ENCODE data around the gene KLK11.

KLK11 gene

GRCh38 chr19:51022526-51022925, 3.9 kb downstream of the KLK11 start:
- DNase-seq (ENCODE audit: low spot score in 2 of 2) (no peak), ATAC-seq (ENCODE audit: low read depth) (no peak)
- Mint-ChIP-seq H3K4me1 (peaks cover 6% of the 10 kb centered on the region), H3K27ac (no peak overlapping the region), H3K27me3 (peaks cover 27% of the 10 kb centered on the region), H3K9me3 (peaks cover 3% of the 10 kb centered on the region), H3K36me3 (peaks cover 5% of the 10 kb centered on the region), H3K4me3 (no peak overlapping the region)

GRCh38 chr19:51020988-51021651, 5.3 kb downstream of the KLK11 start:
- ATAC-seq (ENCODE audit: low read depth) (no peak), DNase-seq (ENCODE audit: low spot score in 2 of 2) (no peak)
- H3K4me1 Mint-ChIP-seq = peaks cover 13% of the 10 kb centered on the region
- H3K27ac Mint-ChIP-seq = no peak overlapping the region
- peaks cover 29% of the 10 kb centered on the region for H3K27me3 Mint-ChIP-seq
- H3K4me3 Mint-ChIP-seq = no peak overlapping the region
- peaks cover 7% of the 10 kb centered on the region for H3K36me3 Mint-ChIP-seq
- H3K9me3 Mint-ChIP-seq = peaks cover 3% of the 10 kb centered on the region

GRCh38 chr19:51019544-51019925, 6.9 kb downstream of the KLK11 start, which contains the start of gene KLK10:
Gene KLK10, minus strand, starts transcription at chr19:51019709. Its CDS starts 579 bp downstream, at chr19:51019130.
- H3K27ac Mint-ChIP-seq = no peak within 1 kb of the TSS
- H3K4me1 Mint-ChIP-seq = peaks cover 13% of the 10 kb centered on the region
- peak within 1 kb of the TSS; percentile 62 for H3K4me3 Mint-ChIP-seq
- H3K36me3 Mint-ChIP-seq = peaks cover 7% of the 10 kb centered on the region
- peaks cover 39% of the 10 kb centered on the region for H3K27me3 Mint-ChIP-seq
- H3K9me3 Mint-ChIP-seq = peaks cover 3% of the 10 kb centered on the region
- DNase-seq (ENCODE audit: low spot score in 2 of 2) (no peak), ATAC-seq (ENCODE audit: low read depth) (no peak)

- H3K36me3 Mint-ChIP-seq = peaks cover 7% of the 10 kb centered on the region
- ATAC-seq (ENCODE audit: low read depth) (no peak), DNase-seq (ENCODE audit: low spot score in 2 of 2) (no peak)
- H3K27me3 Mint-ChIP-seq = peaks cover 43% of the 10 kb centered on the region
- no peak overlapping the region for H3K27ac Mint-ChIP-seq
- peaks cover 13% of the 10 kb centered on the region for H3K4me1 Mint-ChIP-seq
- H3K9me3 Mint-ChIP-seq = peaks cover 3% of the 10 kb centered on the region
- peak overlapping the region; percentile 62 for H3K4me3 Mint-ChIP-seq
Observed at GRCh38 chr19:51018745-51019543, 7.5 kb downstream of the KLK11 start.

GRCh38 chr19:51016798-51017683, 9.4 kb downstream of the KLK11 start:
- no peak for DNase-seq (ENCODE audit: low spot score in 2 of 2)
- Mint-ChIP-seq H3K4me3 (peak overlapping the region; percentile 22), H3K27me3 (peaks cover 39% of the 10 kb centered on the region), H3K27ac (no peak overlapping the region), H3K4me1 (peaks cover 16% of the 10 kb centered on the region), H3K36me3 (peaks cover 7% of the 10 kb centered on the region), H3K9me3 (peaks cover 3% of the 10 kb centered on the region)
- no peak for ATAC-seq (ENCODE audit: low read depth)

- no peak overlapping the region for H3K27ac Mint-ChIP-seq
- peaks cover 3% of the 10 kb centered on the region for H3K9me3 Mint-ChIP-seq
- peaks cover 7% of the 10 kb centered on the region for H3K36me3 Mint-ChIP-seq
- DNase-seq (ENCODE audit: low spot score in 2 of 2) (no peak), ATAC-seq (ENCODE audit: low read depth) (no peak)
- peaks cover 16% of the 10 kb centered on the region for H3K4me1 Mint-ChIP-seq
- H3K4me3 Mint-ChIP-seq = no peak overlapping the region
- peaks cover 39% of the 10 kb centered on the region for H3K27me3 Mint-ChIP-seq
Observed at GRCh38 chr19:51015691-51016267, 10.6 kb downstream of the KLK11 start.

GRCh38 chr19:51014242-51014641, 12.2 kb downstream of the KLK11 start:
- Mint-ChIP-seq H3K36me3 (peaks cover 5% of the 10 kb centered on the region), H3K4me1 (peaks cover 13% of the 10 kb centered on the region), H3K27ac (no peak overlapping the region), H3K4me3 (no peak overlapping the region), H3K9me3 (peaks cover 2% of the 10 kb centered on the region), H3K27me3 (peaks cover 40% of the 10 kb centered on the region)
- DNase-seq (ENCODE audit: low spot score in 2 of 2) (no peak), ATAC-seq (ENCODE audit: low read depth) (no peak)

GRCh38 chr19:51012661-51013190, 13.7 kb downstream of the KLK11 start:
- Mint-ChIP-seq H3K4me1 (peaks cover 11% of the 10 kb centered on the region), H3K4me3 (no peak overlapping the region), H3K9me3 (no peaks in the 10 kb centered on the region), H3K27ac (no peak overlapping the region), H3K27me3 (peaks cover 38% of the 10 kb centered on the region), H3K36me3 (peaks cover 2% of the 10 kb centered on the region)
- ATAC-seq (ENCODE audit: low read depth) = no peak
- no peak for DNase-seq (ENCODE audit: low spot score in 2 of 2)

GRCh38 chr19:51010066-51010795, 16.2 kb downstream of the KLK11 start:
- Mint-ChIP-seq H3K4me1 (peaks cover 4% of the 10 kb centered on the region), H3K27me3 (peaks cover 27% of the 10 kb centered on the region)
- no peak for ATAC-seq (ENCODE audit: low read depth)

GRCh38 chr19:51009061-51009891, 17.1 kb downstream of the KLK11 start:
- Mint-ChIP-seq H3K27ac (no peak overlapping the region), H3K36me3 (no peaks in the 10 kb centered on the region), H3K27me3 (peaks cover 20% of the 10 kb centered on the region), H3K4me3 (no peak overlapping the region), H3K9me3 (no peaks in the 10 kb centered on the region), H3K4me1 (peaks cover 4% of the 10 kb centered on the region)
- no peak for DNase-seq (ENCODE audit: low spot score in 2 of 2)
- ATAC-seq (ENCODE audit: low read depth) = no peak

More at GRCh38 chr19:51010066-51010795, 16.2 kb downstream of the KLK11 start:
- H3K36me3 Mint-ChIP-seq = no peaks in the 10 kb centered on the region
- H3K4me3 Mint-ChIP-seq = no peak overlapping the region
- DNase-seq (ENCODE audit: low spot score in 2 of 2) = no peak
- H3K27ac Mint-ChIP-seq = no peak overlapping the region
- no peaks in the 10 kb centered on the region for H3K9me3 Mint-ChIP-seq

GRCh38 chr19:51007488-51007887, 18.9 kb downstream of the KLK11 start:
- H3K27ac Mint-ChIP-seq = no peak overlapping the region
- H3K27me3 Mint-ChIP-seq = peaks cover 15% of the 10 kb centered on the region
- H3K4me1 Mint-ChIP-seq = no peaks in the 10 kb centered on the region
- ATAC-seq (ENCODE audit: low read depth) (no peak), DNase-seq (ENCODE audit: low spot score in 2 of 2) (no peak)
- H3K9me3 Mint-ChIP-seq = peaks cover 2% of the 10 kb centered on the region
- H3K36me3 Mint-ChIP-seq = no peaks in the 10 kb centered on the region
- no peak overlapping the region for H3K4me3 Mint-ChIP-seq

- Mint-ChIP-seq H3K27ac (no peak overlapping the region), H3K9me3 (peaks cover 2% of the 10 kb centered on the region), H3K4me1 (no peaks in the 10 kb centered on the region), H3K27me3 (peaks cover 17% of the 10 kb centered on the region), H3K4me3 (no peak overlapping the region), H3K36me3 (no peaks in the 10 kb centered on the region)
- ATAC-seq (ENCODE audit: low read depth) (no peak), DNase-seq (ENCODE audit: low spot score in 2 of 2) (no peak)
Observed at GRCh38 chr19:51006406-51006805, 20.0 kb downstream of the KLK11 start.
